Neural progenitor cell (in vitro differentiated cells): Measurements from ENCODE around the gene ACAN. TPM values are rescaled to one million over a fixed set of nuclear protein-coding genes. Genes with fewer than 3 reads are reported as not detected.

Experiments
- DNase-seq: peaks from one replicate; pipeline ENCODE4 v3.0.0-alpha.2; 2016; ENCODE audit warnings: low spot score
- H2AFZ ChIP-seq: fragments of 200-600 bp; sonication (generic); replicated peaks from 2 replicates; pipeline ENCODE4 v1.6.1; 2016; ENCODE audit warnings: antibody characterized with exemption
- H3F3A ChIP-seq: fragments of 200-600 bp; sonication (generic); 2 replicates; pipeline ENCODE4 v1.6.1; 2016; ENCODE audit warnings: antibody characterized with exemption, low read depth
- H3K27ac ChIP-seq: fragments of 200-600 bp; sonication (generic); 2 replicates; pipeline ENCODE4 v1.5.1; 2016; ENCODE audit warnings: mild to moderate bottlenecking
- H3K27me3 ChIP-seq: fragments of 200-600 bp; sonication (generic); 2 replicates; pipeline ENCODE4 v1.6.1; 2016; ENCODE audit warnings: mild to moderate bottlenecking, moderate library complexity
- H3K36me3 ChIP-seq: fragments of 200-600 bp; sonication (generic); 2 replicates; pipeline ENCODE4 v1.5.1; 2016
- H3K4me1 ChIP-seq: fragments of 200-600 bp; sonication (generic); 2 replicates; pipeline ENCODE4 v1.6.1; 2016; ENCODE audit warnings: mixed run types
- H3K4me2 ChIP-seq: fragments of 200-600 bp; sonication (generic); 2 replicates; pipeline ENCODE4 v1.6.1; 2016
- H3K4me3 ChIP-seq: fragments of 200-600 bp; sonication (generic); 2 replicates; pipeline ENCODE4 v1.5.1; 2016
- H3K79me2 ChIP-seq: fragments of 200-600 bp; sonication (generic); 2 replicates; pipeline ENCODE4 v1.6.1; 2016; ENCODE audit warnings: low read depth
- H3K9ac ChIP-seq: fragments of 200-600 bp; sonication (generic); 2 replicates; pipeline ENCODE4 v1.6.1; 2016
- H3K9me3 ChIP-seq: fragments of 200-600 bp; sonication (generic); 2 replicates; pipeline ENCODE4 v1.5.1; 2016; ENCODE audit warnings: low read depth
- H4K20me1 ChIP-seq: fragments of 200-600 bp; sonication (generic); 2 replicates; pipeline ENCODE4 v1.6.1; 2016; ENCODE audit warnings: low read depth
- H3K27ac Mint-ChIP-seq: 3 replicates; pipeline ENCODE4 v1.8.0; 2021; ENCODE audit warnings: mixed read lengths
- H3K27me3 Mint-ChIP-seq: 2 replicates; pipeline ENCODE4 v1.8.0; 2022; ENCODE audit warnings: low read depth, mild to moderate bottlenecking, inconsistent platforms, moderate library complexity, mixed read lengths; ENCODE audit not compliant: insufficient read depth
- H3K36me3 Mint-ChIP-seq: 3 replicates; pipeline ENCODE4 v1.8.0; 2021; ENCODE audit warnings: mixed read lengths
- H3K4me1 Mint-ChIP-seq: 3 replicates; pipeline ENCODE4 v1.8.0; 2021; ENCODE audit warnings: mixed read lengths
- H3K4me3 Mint-ChIP-seq: 3 replicates; pipeline ENCODE4 v1.8.0; 2021; ENCODE audit warnings: mild to moderate bottlenecking, moderate library complexity, mixed read lengths
- H3K9me3 Mint-ChIP-seq: 3 replicates; pipeline ENCODE4 v1.8.0; 2020; ENCODE audit warnings: mixed read lengths
- CTCF ChIP-seq: fragments of 200-600 bp; sonication (generic); IDR thresholded peaks from 2 replicates; pipeline ENCODE4 v1.5.1; 2017; ENCODE audit warnings: antibody characterized with exemption, mild to moderate bottlenecking
- EZH2 ChIP-seq: fragments of 200-600 bp; sonication (generic); IDR thresholded peaks from 2 replicates; pipeline ENCODE4 v1.6.1; 2017; ENCODE audit warnings: antibody characterized with exemption, mild to moderate bottlenecking, moderate library complexity
- EZH2phosphoT487 ChIP-seq: fragments of 200-600 bp; sonication (generic); IDR thresholded peaks from 2 replicates; pipeline ENCODE4 v1.6.1; 2017; ENCODE audit warnings: antibody characterized with exemption
- total RNA-seq: library from RNA; depleted of rRNA; stranded (reverse); fragments of >200 nt; gene quantifications from 2 replicates; pipeline ENCODE4 v1.2.3, GENCODE V29; 2015; ENCODE audit warnings: low replicate concordance

Gene ACAN
- total RNA-seq, 1 donor from 2014 or later, result 0.06 TPM

GRCh38 chr15:88891540-88892254, 88.5 kb downstream of the ACAN start:
- Mint-ChIP-seq H3K9me3 (no peaks in the 10 kb centered on the region), H3K36me3 (no peaks in the 10 kb centered on the region), H3K27ac (no peak overlapping the region), H3K27me3 (peaks cover 19% of the 10 kb centered on the region), H3K4me3 (no peak overlapping the region), H3K4me1 (peaks cover 12% of the 10 kb centered on the region)
- Histone ChIP-seq H3K27me3 (peaks cover 20% of the 10 kb centered on the region), H3K4me1 (peaks cover 14% of the 10 kb centered on the region), H3K79me2 (no peaks in the 10 kb centered on the region), H3K36me3 (no peaks in the 10 kb centered on the region), H3K27ac (no peak overlapping the region), H3K9me3 (no peaks in the 10 kb centered on the region), H2AFZ (no peak overlapping the region), H4K20me1 (no peaks in the 10 kb centered on the region), H3F3A (peaks cover 12% of the 10 kb centered on the region), H3K9ac (no peak overlapping the region), H3K4me2 (no peak overlapping the region), H3K4me3 (no peak overlapping the region)
- TF ChIP-seq EZH2phosphoT487 (no peak), CTCF (no peak), EZH2 (no peak)
- DNase-seq, result no peak

- H3K9ac ChIP-seq, result no peak overlapping the region
- H4K20me1 ChIP-seq, result peaks cover 3% of the 10 kb centered on the region
- H3K36me3 ChIP-seq, result no peaks in the 10 kb centered on the region
- H2AFZ ChIP-seq, result peak overlapping the region; percentile 85
- no peaks in the 10 kb centered on the region for H3K79me2 ChIP-seq
- no peaks in the 10 kb centered on the region for H3K9me3 Mint-ChIP-seq
- H3K27ac ChIP-seq, result no peak overlapping the region
- peaks cover 17% of the 10 kb centered on the region for H3K27me3 Mint-ChIP-seq
- H3K27me3 ChIP-seq, result peaks cover 20% of the 10 kb centered on the region
- TF ChIP-seq CTCF (peak; percentile 89), EZH2 (no peak)
- peak overlapping the region; percentile 72 for H3K4me3 Mint-ChIP-seq
- H3K9me3 ChIP-seq, result no peaks in the 10 kb centered on the region
- peak overlapping the region; percentile 84 for H3K4me2 ChIP-seq
- DNase-seq, result peak; percentile 87
- H3K27ac Mint-ChIP-seq, result no peak overlapping the region
- H3K4me3 ChIP-seq, result peak overlapping the region; percentile 49
- H3K4me1 Mint-ChIP-seq, result peaks cover 23% of the 10 kb centered on the region
- H3F3A ChIP-seq, result peaks cover 22% of the 10 kb centered on the region
- H3K36me3 Mint-ChIP-seq, result peaks cover 3% of the 10 kb centered on the region
- H3K4me1 ChIP-seq, result peaks cover 33% of the 10 kb centered on the region
Observed at GRCh38 chr15:88894348-88894818, 91.1 kb downstream of the ACAN start.

- H4K20me1 ChIP-seq, result peaks cover 3% of the 10 kb centered on the region
- peak within 1 kb of the TSS; percentile 85 for H2AFZ ChIP-seq
- Mint-ChIP-seq H3K4me1 (peaks cover 23% of the 10 kb centered on the region), H3K27ac (no peak within 1 kb of the TSS), H3K4me3 (peak within 1 kb of the TSS; percentile 72), H3K36me3 (peaks cover 3% of the 10 kb centered on the region), H3K9me3 (no peaks in the 10 kb centered on the region), H3K27me3 (peaks cover 17% of the 10 kb centered on the region)
- H3K27ac ChIP-seq, result no peak within 1 kb of the TSS
- H3K79me2 ChIP-seq, result no peaks in the 10 kb centered on the region
- TF ChIP-seq EZH2 (peak; percentile 54), CTCF (no peak), EZH2phosphoT487 (peak; percentile 35)
- peaks cover 33% of the 10 kb centered on the region for H3K4me1 ChIP-seq
- H3K4me3 ChIP-seq, result peak within 1 kb of the TSS; percentile 49
- no peak within 1 kb of the TSS for H3K9ac ChIP-seq
- peaks cover 20% of the 10 kb centered on the region for H3K27me3 ChIP-seq
- H3K4me2 ChIP-seq, result peak within 1 kb of the TSS; percentile 84
- H3K9me3 ChIP-seq, result no peaks in the 10 kb centered on the region
- DNase-seq, result peak; percentile 51
- H3K36me3 ChIP-seq, result no peaks in the 10 kb centered on the region
- peaks cover 22% of the 10 kb centered on the region for H3F3A ChIP-seq
Observed at GRCh38 chr15:88894819-88895767, 91.9 kb downstream of the ACAN start, which contains the start of gene HAPLN3. Gene HAPLN3 (minus strand): TSS chr15:88895544. CDS start chr15:88887298, 8,246 bp downstream.
